LNCAP (cell line): ENCODE data around the gene IL32.

ENCODE experiments used
- TF ChIP-seq, protein P1 (sequence below): fragments of 450-650 bp; IDR thresholded peaks from 2 replicates; pipeline ENCODE4 v1.5.1; 2017; ENCODE audit warnings: mild to moderate bottlenecking

Gene IL32

DNA sequence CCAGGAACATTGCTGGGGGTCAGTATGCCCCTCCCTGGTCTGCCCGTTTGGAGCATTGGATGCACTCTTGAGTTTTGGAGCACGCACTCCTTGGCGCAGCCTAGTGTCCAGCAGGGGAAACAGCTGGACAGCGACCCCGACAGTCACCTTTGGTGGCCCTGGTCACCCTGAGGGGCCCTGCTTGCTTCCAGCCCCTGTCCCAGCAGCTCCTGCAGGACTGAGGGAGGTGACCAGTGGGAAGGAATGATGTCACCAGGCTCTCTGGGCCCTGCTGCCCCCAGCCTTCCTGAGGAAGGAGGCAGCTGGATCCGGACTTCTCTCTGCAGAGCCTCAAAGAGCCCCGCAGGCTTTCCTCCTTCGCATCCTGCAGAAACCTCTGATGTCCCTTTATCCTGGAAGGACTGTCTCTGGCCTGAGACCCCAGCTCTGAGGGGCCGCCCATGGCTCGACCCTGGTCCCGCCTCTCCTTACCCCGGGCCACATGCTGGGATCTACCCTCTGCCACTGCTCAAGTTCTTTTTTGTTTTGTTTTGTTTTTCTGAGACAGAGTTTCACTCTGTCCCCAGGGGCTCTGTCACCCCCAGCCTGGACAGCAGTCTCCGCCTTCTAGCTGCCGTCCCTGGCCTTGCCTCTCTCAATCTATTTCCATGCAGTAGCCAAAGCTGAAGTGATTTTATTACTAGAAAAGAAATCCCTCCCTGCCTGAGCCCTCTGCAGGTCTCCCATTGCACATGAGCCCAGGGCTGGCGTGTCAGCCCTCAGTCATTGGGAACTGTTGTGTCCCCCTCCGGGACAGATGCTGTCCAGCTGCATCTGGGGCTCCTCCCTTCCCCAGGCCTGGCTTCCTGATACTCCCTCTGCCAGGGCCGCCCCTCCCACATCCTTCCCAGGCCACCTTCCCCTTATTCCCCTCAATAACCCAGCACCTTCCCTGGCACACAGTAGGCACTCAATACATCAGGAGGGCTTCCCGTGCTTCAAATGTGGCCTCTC, 22.1 kb downstream of the IL32 start:
- TF ChIP-seq, protein P1, sequence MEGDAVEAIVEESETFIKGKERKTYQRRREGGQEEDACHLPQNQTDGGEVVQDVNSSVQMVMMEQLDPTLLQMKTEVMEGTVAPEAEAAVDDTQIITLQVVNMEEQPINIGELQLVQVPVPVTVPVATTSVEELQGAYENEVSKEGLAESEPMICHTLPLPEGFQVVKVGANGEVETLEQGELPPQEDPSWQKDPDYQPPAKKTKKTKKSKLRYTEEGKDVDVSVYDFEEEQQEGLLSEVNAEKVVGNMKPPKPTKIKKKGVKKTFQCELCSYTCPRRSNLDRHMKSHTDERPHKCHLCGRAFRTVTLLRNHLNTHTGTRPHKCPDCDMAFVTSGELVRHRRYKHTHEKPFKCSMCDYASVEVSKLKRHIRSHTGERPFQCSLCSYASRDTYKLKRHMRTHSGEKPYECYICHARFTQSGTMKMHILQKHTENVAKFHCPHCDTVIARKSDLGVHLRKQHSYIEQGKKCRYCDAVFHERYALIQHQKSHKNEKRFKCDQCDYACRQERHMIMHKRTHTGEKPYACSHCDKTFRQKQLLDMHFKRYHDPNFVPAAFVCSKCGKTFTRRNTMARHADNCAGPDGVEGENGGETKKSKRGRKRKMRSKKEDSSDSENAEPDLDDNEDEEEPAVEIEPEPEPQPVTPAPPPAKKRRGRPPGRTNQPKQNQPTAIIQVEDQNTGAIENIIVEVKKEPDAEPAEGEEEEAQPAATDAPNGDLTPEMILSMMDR = no peak; the same call in 1 of the 2 replicates

DNA sequence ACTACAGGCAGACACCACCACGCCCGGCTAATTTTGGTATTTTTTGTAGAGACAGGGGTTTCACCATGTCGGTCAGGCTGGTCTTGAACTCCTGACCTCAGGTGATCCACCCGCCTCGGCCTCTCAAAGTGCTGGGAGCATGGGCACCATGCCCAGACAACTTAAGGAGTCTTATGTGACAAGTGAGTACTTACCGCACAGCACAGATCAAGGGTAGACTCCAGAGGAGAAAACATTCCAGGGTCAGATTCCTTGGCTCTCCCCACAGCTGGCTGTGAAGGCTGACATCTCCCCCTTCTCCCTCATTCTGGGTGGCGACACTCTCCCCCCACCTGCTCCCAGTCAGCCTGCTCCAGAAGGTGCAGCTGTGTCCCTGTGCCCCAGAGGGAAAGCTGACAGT, 23.0 kb downstream of the IL32 start:
- TF ChIP-seq, protein P1 = no peak

DNA sequence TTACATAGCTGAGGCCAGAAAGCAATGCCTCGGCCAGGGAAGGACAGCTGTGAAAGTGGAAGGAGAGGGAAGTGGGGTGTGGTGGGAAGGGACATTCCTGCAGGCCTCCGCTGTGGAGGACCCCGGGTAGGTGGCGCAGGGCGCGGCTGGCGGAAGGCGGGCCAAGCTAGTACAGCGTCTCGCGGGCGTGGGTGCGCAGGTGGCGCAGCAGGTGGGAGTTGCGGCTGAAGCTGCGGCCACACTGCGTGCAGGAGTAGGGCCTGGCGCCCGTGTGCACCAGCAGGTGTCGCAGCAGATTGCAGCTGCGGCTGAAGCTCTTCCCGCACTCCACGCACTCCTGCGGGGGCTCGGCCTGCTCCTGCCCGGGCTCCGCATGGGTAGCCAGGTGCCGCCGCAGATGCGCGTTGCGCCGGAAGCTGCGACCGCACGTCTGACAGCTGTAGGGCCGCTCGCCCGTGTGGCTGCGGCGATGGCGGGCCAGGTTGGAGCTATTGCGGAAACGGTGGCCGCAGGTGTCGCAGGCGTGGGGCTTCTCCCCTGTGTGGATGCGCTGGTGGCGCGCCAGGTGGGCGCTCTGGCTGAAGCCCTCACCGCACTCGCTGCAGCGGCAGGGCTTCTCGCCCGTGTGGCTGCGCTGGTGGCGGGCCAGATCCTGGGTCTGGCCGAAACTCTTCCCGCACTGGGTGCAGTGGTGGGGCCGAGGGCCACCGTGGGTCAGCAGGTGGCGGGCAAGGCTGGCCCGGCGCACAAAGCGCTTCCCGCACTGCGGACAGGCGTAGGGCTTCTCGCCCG, 23.7 kb downstream of the IL32 start:
- TF ChIP-seq, protein P1 = no peak

DNA sequence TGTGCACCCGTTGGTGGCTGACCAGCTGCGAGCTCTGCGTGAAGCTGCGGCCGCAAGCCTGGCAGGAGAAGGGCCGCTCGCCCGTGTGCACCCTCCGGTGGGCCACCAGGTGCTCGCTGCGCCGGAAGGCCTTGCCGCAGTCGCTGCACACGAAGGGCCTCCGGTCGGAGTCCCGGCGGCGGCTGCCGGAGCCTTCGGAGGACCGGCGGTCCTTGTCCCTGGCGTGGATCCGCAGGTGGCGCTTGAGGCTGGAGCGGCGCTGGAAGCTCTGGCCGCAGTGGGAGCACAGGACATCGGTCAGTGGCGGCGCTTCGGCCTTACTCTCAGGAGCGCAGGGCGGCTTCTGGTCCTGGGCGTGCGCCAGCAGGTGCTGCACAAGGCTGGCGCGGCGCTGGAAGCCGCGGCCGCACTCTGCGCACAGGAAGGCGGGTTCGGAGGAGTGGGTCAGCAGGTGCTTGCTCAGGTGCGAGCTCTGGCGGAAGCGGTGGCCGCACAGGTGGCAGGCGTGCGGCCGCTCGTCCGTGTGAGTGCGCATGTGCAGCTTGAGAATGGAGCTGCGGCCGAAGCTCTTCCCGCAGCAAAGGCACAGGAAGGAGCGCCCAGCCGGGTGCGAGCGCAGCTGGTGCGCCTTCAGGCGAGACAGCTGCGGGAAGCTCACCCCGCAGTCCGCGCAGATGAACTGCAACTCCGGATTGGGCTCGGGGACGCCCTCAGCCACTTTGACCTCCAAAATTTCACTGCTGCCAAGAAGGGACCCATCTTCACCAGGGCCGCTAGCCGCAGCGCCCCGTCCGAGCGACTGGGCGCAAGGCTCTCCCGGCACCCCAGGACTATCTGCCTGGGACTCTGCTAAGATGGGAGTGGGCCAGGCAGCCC, 24.5 kb downstream of the IL32 start:
- TF ChIP-seq, protein P1 = no peak

DNA sequence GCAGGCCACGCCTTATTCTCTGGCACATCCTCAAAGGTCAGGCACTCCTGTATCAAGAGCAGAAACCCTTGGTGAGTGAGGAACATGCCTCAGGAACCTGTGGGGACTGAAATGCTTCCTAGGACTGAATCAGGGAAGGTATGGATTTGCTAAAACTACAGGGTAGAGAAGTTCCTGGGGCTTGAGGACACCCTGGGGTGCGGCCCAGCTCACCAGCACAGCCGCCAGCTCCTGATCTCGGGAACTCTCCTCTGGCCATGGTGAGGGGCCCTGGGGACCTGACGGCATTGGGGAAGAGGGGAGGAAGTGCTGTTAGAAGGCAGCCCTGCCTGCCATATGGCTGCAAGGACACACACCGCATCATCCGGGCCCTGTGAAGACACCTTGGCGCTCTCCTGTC, 26.1 kb downstream of the IL32 start:
- TF ChIP-seq, protein P1 = no peak

DNA sequence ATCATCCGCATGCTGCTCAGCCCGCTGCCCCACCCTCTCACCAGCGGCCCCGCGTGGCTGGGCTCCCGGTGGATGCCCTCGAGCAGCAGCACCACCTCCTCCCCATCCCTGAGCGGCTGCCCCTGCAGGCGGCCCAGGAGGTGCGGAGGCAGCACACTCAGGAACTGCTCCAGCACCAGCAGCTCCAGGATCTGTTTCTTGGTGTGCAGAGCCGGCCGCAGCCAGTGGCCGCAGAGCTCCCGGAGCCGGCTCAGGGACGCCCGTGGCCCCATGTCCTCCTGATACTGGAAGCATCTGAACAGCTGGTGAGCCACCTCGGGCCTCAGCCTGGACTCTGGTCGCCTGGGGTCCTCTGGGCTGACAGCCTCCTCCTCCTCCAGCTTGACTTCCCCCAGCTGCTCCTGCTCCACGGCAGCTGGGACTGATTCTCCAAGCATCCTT, 27.1 kb downstream of the IL32 start:
- TF ChIP-seq, protein P1 = no peak
